ENCODE results near the gene LRRN4. TPM values are rescaled to one million over a fixed set of nuclear protein-coding genes. Genes with fewer than 3 reads are reported as not detected.

LRRN4 gene
- total and polyA plus RNA-seq, 4 donors: 0.14 to 0.18 (median 0.16) TPM

DNA sequence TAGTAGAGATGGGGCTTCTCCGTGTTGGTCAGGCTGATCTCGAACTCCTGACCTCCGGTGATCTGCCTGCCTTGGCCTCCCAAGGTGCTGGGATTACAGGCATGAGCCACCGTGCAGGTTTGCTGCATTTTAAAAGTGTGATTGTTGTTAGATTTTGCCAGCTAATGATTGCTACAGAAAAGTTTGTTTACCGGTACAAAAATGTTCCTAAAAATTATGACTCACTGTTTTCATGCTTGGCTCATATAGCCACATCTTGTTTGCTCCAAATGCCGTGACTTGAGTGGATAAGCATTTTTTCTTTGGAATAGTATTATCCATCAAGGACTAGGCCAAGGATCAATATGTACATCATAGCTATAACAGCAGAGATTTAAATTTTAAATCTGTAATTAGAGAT is 24.3 kb downstream of the LRRN4 start:
- Histone ChIP-seq H3K27me3 (ENCODE audit: control insufficient read depth in 4 of 4, insufficient read depth in 4 of 4, low read length in 3 of 4) (no peaks in the 10 kb centered on the region), H3K4me1 (ENCODE audit: control insufficient read depth in 4 of 4, insufficient read depth in 4 of 4, low read length in 3 of 4) (peaks cover 0 to 8% (median 1%) of the 10 kb centered on the region in 4 donors), H3K4me3 (ENCODE audit: low read depth in 1 of 3, low read length in 3 of 3) (no peak overlapping the region), H3K36me3 (ENCODE audit: control insufficient read depth in 4 of 4, insufficient read depth in 3 of 4, low read depth in 1 of 4, low read length in 3 of 4) (peaks cover 7 to 38% (median 25%) of the 10 kb centered on the region in 4 donors), H3K9me3 (ENCODE audit: control insufficient read depth in 4 of 4, low read length in 3 of 4) (no peaks in the 10 kb centered on the region), H3K9ac (ENCODE audit: low read depth in 1 of 2, low read length in 2 of 2) (no peak overlapping the region), H3K27ac (ENCODE audit: low read depth in 1 of 2, low read length in 2 of 2) (no peak overlapping the region)
- 68% methylated on average over 6 of the region's 6 CpGs for WGBS
- TF ChIP-seq SP1 (IDR thresholded peaks at IDR 0.05): no peak
- DNase-seq (ENCODE audit: low spot score): no peak

DNA sequence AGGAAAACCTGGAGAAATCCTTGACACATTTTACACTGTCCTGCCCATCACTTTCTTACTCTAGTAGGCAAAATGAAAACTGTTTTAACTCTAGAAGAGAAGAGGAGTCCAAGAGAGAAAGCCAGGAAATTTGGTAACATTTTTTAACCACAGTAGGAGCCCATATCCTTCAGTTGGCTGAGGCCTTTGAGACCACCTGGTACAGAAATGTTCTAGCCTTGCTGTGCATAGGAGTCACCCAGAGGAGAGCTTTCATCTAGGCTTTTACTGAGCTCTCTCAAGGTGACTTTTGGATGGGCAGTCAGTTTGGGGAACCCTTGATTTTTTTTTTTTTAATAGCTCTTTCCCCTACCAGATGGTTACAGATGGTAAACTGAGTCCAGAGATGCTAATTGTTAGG is 25.0 kb downstream of the LRRN4 start:
- Histone ChIP-seq H3K27me3 (ENCODE audit: control insufficient read depth in 4 of 4, insufficient read depth in 4 of 4, low read length in 3 of 4) (no peaks in the 10 kb centered on the region), H3K36me3 (ENCODE audit: control insufficient read depth in 4 of 4, insufficient read depth in 3 of 4, low read depth in 1 of 4, low read length in 3 of 4) (peaks cover 5 to 38% (median 25%) of the 10 kb centered on the region in 4 donors), H3K9me3 (ENCODE audit: control insufficient read depth in 4 of 4, low read length in 3 of 4) (no peaks in the 10 kb centered on the region), H3K4me3 (ENCODE audit: low read depth in 1 of 3, low read length in 3 of 3) (no peak overlapping the region), H3K27ac (ENCODE audit: low read depth in 1 of 2, low read length in 2 of 2) (no peak overlapping the region), H3K9ac (ENCODE audit: low read depth in 1 of 2, low read length in 2 of 2) (no peak overlapping the region), H3K4me1 (ENCODE audit: control insufficient read depth in 4 of 4, insufficient read depth in 4 of 4, low read length in 3 of 4) (peaks cover 0 to 8% (median 1%) of the 10 kb centered on the region in 4 donors)
- TF ChIP-seq, protein P1, sequence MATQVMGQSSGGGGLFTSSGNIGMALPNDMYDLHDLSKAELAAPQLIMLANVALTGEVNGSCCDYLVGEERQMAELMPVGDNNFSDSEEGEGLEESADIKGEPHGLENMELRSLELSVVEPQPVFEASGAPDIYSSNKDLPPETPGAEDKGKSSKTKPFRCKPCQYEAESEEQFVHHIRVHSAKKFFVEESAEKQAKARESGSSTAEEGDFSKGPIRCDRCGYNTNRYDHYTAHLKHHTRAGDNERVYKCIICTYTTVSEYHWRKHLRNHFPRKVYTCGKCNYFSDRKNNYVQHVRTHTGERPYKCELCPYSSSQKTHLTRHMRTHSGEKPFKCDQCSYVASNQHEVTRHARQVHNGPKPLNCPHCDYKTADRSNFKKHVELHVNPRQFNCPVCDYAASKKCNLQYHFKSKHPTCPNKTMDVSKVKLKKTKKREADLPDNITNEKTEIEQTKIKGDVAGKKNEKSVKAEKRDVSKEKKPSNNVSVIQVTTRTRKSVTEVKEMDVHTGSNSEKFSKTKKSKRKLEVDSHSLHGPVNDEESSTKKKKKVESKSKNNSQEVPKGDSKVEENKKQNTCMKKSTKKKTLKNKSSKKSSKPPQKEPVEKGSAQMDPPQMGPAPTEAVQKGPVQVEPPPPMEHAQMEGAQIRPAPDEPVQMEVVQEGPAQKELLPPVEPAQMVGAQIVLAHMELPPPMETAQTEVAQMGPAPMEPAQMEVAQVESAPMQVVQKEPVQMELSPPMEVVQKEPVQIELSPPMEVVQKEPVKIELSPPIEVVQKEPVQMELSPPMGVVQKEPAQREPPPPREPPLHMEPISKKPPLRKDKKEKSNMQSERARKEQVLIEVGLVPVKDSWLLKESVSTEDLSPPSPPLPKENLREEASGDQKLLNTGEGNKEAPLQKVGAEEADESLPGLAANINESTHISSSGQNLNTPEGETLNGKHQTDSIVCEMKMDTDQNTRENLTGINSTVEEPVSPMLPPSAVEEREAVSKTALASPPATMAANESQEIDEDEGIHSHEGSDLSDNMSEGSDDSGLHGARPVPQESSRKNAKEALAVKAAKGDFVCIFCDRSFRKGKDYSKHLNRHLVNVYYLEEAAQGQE (IDR thresholded peaks at IDR 0.05): no peak
- TF ChIP-seq HNF4A (conservative IDR thresholded peaks at IDR 0.05) (no peak), HNF4G (IDR thresholded peaks at IDR 0.05) (no peak), TAF1 (conservative IDR thresholded peaks at IDR 0.05) (no peak), NR2F2 (IDR thresholded peaks at IDR 0.05) (no peak), JUND (IDR thresholded peaks at IDR 0.05) (no peak), FOXA2 (IDR thresholded peaks at IDR 0.05) (no peak), EGR1 (IDR thresholded peaks at IDR 0.05; ENCODE audit: low read depth in 2 of 2) (no peak), RAD21 (IDR thresholded peaks at IDR 0.05) (no peak), GABPA (IDR thresholded peaks at IDR 0.05 in 1 of 2, conservative IDR thresholded peaks at IDR 0.05 in 1 of 2) (no peak)
- TF ChIP-seq, protein P2, sequence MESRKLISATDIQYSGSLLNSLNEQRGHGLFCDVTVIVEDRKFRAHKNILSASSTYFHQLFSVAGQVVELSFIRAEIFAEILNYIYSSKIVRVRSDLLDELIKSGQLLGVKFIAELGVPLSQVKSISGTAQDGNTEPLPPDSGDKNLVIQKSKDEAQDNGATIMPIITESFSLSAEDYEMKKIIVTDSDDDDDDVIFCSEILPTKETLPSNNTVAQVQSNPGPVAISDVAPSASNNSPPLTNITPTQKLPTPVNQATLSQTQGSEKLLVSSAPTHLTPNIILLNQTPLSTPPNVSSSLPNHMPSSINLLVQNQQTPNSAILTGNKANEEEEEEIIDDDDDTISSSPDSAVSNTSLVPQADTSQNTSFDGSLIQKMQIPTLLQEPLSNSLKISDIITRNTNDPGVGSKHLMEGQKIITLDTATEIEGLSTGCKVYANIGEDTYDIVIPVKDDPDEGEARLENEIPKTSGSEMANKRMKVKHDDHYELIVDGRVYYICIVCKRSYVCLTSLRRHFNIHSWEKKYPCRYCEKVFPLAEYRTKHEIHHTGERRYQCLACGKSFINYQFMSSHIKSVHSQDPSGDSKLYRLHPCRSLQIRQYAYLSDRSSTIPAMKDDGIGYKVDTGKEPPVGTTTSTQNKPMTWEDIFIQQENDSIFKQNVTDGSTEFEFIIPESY (IDR thresholded peaks at IDR 0.05): no peak
- TF ChIP-seq, protein P3, sequence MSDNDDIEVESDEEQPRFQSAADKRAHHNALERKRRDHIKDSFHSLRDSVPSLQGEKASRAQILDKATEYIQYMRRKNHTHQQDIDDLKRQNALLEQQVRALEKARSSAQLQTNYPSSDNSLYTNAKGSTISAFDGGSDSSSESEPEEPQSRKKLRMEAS (IDR thresholded peaks at IDR 0.05): no peak
- TF ChIP-seq, protein P4, sequence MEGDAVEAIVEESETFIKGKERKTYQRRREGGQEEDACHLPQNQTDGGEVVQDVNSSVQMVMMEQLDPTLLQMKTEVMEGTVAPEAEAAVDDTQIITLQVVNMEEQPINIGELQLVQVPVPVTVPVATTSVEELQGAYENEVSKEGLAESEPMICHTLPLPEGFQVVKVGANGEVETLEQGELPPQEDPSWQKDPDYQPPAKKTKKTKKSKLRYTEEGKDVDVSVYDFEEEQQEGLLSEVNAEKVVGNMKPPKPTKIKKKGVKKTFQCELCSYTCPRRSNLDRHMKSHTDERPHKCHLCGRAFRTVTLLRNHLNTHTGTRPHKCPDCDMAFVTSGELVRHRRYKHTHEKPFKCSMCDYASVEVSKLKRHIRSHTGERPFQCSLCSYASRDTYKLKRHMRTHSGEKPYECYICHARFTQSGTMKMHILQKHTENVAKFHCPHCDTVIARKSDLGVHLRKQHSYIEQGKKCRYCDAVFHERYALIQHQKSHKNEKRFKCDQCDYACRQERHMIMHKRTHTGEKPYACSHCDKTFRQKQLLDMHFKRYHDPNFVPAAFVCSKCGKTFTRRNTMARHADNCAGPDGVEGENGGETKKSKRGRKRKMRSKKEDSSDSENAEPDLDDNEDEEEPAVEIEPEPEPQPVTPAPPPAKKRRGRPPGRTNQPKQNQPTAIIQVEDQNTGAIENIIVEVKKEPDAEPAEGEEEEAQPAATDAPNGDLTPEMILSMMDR (IDR thresholded peaks at IDR 0.05; ENCODE audit: low read depth, low read length, missing input control): no peak
- DNase-seq (ENCODE audit: low spot score): no peak

Data from liver (tissue), 9 donors.